ENCODE measurements around the gene MYRIP.

Gene MYRIP

DNA sequence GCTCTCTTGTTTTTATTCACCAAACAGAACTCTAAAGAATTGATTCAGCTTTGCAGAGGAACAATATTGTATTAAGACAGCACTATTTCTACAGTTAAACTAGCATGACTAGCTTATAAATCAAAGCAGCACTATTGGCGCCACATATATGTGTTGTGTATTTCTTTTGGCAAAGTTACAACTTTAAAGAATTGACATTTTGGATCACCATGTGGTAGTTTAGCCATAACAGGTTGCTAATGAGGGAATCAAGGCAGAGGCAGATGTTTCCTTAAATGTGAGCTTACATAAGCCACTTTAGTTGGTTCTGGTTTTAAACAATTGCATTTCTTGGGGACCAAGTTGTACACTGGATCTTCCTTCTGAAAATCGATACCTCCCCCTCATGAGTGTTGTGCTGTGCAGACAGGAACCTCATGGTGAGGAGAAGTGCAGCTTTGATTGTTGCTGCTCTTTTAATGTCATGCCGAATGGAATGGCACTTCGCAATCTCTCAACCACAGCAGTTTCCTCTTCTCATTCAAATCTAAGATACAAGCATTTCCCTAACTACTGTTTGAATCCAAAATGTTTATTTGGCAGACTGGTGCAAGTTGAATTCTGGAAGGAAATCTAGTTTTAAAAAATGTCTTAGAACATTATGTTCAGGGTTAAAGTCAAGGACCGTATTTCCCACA lies 151.2 kb downstream of the MYRIP start:
- Histone ChIP-seq H3K79me2 (ENCODE audit: insufficient read depth, low read length) (no peaks in the 10 kb centered on the region), H3K9ac (ENCODE audit: low read length) (no peak overlapping the region), H3F3A (ENCODE audit: insufficient read depth) (no peaks in the 10 kb centered on the region), H3K4me3 (ENCODE audit: insufficient read depth, low read length, poor library complexity, severe bottlenecking) (no peak overlapping the region), H3K9me2 (replicated peaks; ENCODE audit: insufficient read depth, low read length) (no peaks in the 10 kb centered on the region), H3K36me3 (ENCODE audit: low read length) (no peaks in the 10 kb centered on the region), H4K20me1 (ENCODE audit: low read depth, low read length) (no peaks in the 10 kb centered on the region), H3K27me3 (ENCODE audit: low read length) (no peaks in the 10 kb centered on the region), H3K27ac (ENCODE audit: low read depth, low read length) (no peak overlapping the region), H2AFZ (ENCODE audit: low read depth, low read length, severe bottlenecking) (no peak overlapping the region), H3K4me2 (ENCODE audit: low read depth, low read length, poor library complexity, severe bottlenecking) (no peak overlapping the region), H3K9me3 (ENCODE audit: insufficient read depth, low read length) (no peaks in the 10 kb centered on the region)
- TF ChIP-seq EZH2phosphoT487 (conservative IDR thresholded peaks at IDR 0.05; ENCODE audit: low read length), result no peak
- TF ChIP-seq, protein P1, sequence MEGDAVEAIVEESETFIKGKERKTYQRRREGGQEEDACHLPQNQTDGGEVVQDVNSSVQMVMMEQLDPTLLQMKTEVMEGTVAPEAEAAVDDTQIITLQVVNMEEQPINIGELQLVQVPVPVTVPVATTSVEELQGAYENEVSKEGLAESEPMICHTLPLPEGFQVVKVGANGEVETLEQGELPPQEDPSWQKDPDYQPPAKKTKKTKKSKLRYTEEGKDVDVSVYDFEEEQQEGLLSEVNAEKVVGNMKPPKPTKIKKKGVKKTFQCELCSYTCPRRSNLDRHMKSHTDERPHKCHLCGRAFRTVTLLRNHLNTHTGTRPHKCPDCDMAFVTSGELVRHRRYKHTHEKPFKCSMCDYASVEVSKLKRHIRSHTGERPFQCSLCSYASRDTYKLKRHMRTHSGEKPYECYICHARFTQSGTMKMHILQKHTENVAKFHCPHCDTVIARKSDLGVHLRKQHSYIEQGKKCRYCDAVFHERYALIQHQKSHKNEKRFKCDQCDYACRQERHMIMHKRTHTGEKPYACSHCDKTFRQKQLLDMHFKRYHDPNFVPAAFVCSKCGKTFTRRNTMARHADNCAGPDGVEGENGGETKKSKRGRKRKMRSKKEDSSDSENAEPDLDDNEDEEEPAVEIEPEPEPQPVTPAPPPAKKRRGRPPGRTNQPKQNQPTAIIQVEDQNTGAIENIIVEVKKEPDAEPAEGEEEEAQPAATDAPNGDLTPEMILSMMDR (IDR thresholded peaks at IDR 0.05; ENCODE audit: insufficient read depth, low read length, poor library complexity, severe bottlenecking), result no peak

DNA sequence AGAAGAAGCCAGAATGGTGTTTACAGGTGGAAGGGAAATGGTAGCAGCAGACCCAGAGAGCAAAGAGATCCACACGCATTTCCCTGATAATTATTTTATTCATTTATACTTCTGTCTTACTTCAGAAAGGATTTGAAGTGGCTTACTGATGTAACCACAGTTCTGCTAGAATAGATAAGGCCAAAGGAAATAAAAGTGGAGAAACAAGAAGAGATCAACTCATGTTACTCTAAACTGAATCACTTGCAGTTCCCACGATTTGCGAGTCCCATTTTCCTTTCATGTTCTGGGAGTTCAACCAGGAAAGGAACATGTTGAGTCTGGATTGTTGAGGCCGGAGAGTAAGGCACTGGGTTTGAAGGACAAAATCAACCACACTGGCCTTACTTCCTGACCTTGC lies 151.8 kb downstream of the MYRIP start:
- H3K4me3 ChIP-seq (ENCODE audit: insufficient read depth, low read length, poor library complexity, severe bottlenecking), result no peak overlapping the region
- no peak overlapping the region for H3K27ac ChIP-seq (ENCODE audit: low read depth, low read length)

DNA sequence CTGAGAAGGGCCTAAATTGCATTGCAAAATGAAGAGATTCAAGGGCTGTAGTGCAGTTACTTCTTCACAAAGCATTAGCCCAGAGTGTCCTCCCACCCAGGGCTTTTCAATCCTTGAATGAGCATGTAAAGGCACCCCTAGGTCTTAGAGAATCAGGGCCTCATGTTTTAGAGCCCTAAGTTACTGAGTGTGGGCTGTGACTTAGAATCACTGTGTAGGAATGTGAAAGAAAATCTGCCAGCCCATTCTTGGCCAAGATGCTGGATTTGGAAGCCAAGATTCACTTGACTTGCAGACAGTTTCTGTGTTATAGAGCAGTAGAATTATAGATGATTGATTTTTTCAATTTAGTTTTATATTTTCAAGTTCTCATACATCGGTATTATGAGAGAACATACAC lies 153.2 kb downstream of the MYRIP start:
- Histone ChIP-seq H3K4me3 (ENCODE audit: insufficient read depth, low read length, poor library complexity, severe bottlenecking) (no peak overlapping the region), H3K9me3 (ENCODE audit: insufficient read depth, low read length) (no peaks in the 10 kb centered on the region), H3K9ac (ENCODE audit: low read length) (no peak overlapping the region), H3K27me3 (ENCODE audit: low read length) (no peaks in the 10 kb centered on the region), H3F3A (ENCODE audit: insufficient read depth) (no peaks in the 10 kb centered on the region), H3K4me2 (ENCODE audit: low read depth, low read length, poor library complexity, severe bottlenecking) (no peak overlapping the region), H4K20me1 (ENCODE audit: low read depth, low read length) (no peaks in the 10 kb centered on the region), H3K9me2 (replicated peaks; ENCODE audit: insufficient read depth, low read length) (no peaks in the 10 kb centered on the region), H3K36me3 (ENCODE audit: low read length) (no peaks in the 10 kb centered on the region), H3K27ac (ENCODE audit: low read depth, low read length) (no peak overlapping the region), H2AFZ (ENCODE audit: low read depth, low read length, severe bottlenecking) (no peak overlapping the region), H3K79me2 (ENCODE audit: insufficient read depth, low read length) (no peaks in the 10 kb centered on the region)
- no peak for TF ChIP-seq EZH2phosphoT487 (conservative IDR thresholded peaks at IDR 0.05; ENCODE audit: low read length)
- TF ChIP-seq, protein P1 (IDR thresholded peaks at IDR 0.05; ENCODE audit: insufficient read depth, low read length, poor library complexity, severe bottlenecking), result no peak

More for the DNA sequence above, 151.8 kb downstream of the MYRIP start:
- TF ChIP-seq, protein P1 (IDR thresholded peaks at IDR 0.05; ENCODE audit: insufficient read depth, low read length, poor library complexity, severe bottlenecking), result no peak
- no peak for TF ChIP-seq EZH2phosphoT487 (conservative IDR thresholded peaks at IDR 0.05; ENCODE audit: low read length)
- H2AFZ ChIP-seq (ENCODE audit: low read depth, low read length, severe bottlenecking), result no peak overlapping the region
- no peak overlapping the region for H3K4me2 ChIP-seq (ENCODE audit: low read depth, low read length, poor library complexity, severe bottlenecking)
- no peaks in the 10 kb centered on the region for H3K9me2 ChIP-seq (replicated peaks; ENCODE audit: insufficient read depth, low read length)
- no peak overlapping the region for H3K9ac ChIP-seq (ENCODE audit: low read length)
- H3F3A ChIP-seq (ENCODE audit: insufficient read depth), result no peaks in the 10 kb centered on the region
- H4K20me1 ChIP-seq (ENCODE audit: low read depth, low read length), result no peaks in the 10 kb centered on the region
- no peaks in the 10 kb centered on the region for H3K9me3 ChIP-seq (ENCODE audit: insufficient read depth, low read length)
- H3K79me2 ChIP-seq (ENCODE audit: insufficient read depth, low read length), result no peaks in the 10 kb centered on the region
- no peaks in the 10 kb centered on the region for H3K27me3 ChIP-seq (ENCODE audit: low read length)
- H3K36me3 ChIP-seq (ENCODE audit: low read length), result no peaks in the 10 kb centered on the region

All from SU-DHL-6 (cell line).